ENCODE results near the gene PLXNA1.

Gene PLXNA1

GRCh38 chr3:127003175-127003555 lies 20.2 kb downstream of the PLXNA1 start:
- H2AFZ ChIP-seq (ENCODE audit: low read length), result no peak overlapping the region
- H4K20me1 ChIP-seq (ENCODE audit: insufficient read depth, low read length, poor library complexity, severe bottlenecking), result no peaks in the 10 kb centered on the region
- TF ChIP-seq CTCF (conservative IDR thresholded peaks at IDR 0.05; ENCODE audit: low read length) (no peak), EZH2phosphoT487 (IDR thresholded peaks at IDR 0.05; ENCODE audit: borderline replicate concordance) (no peak)
- no peaks in the 10 kb centered on the region for H3K79me2 ChIP-seq (ENCODE audit: insufficient read depth, low read length)
- no peaks in the 10 kb centered on the region for H3K9me3 ChIP-seq (ENCODE audit: insufficient read depth, low read depth, low read length)
- no peaks in the 10 kb centered on the region for H3K9me2 ChIP-seq (replicated peaks; ENCODE audit: low read depth, low read length)
- no peaks in the 10 kb centered on the region for H3K36me3 ChIP-seq (ENCODE audit: insufficient read depth, low read length)
- H3K4me2 ChIP-seq (ENCODE audit: low read depth, low read length, poor library complexity, severe bottlenecking), result no peak overlapping the region
- H3K4me1 ChIP-seq (ENCODE audit: insufficient read depth, low read length, poor library complexity, severe bottlenecking), result no peaks in the 10 kb centered on the region
- no peaks in the 10 kb centered on the region for H3F3A ChIP-seq (ENCODE audit: low read depth)
- no peak overlapping the region for H3K4me3 ChIP-seq (ENCODE audit: low read length, poor library complexity, severe bottlenecking)
- no peaks in the 10 kb centered on the region for H3K27me3 ChIP-seq (ENCODE audit: insufficient read depth, low read length, poor library complexity, severe bottlenecking)
- H3K9ac ChIP-seq (ENCODE audit: low read depth, low read length, poor library complexity, severe bottlenecking), result no peak overlapping the region

GRCh38 chr3:127003601-127004280 lies 20.8 kb downstream of the PLXNA1 start:
- Histone ChIP-seq H2AFZ (ENCODE audit: low read length) (no peak overlapping the region), H3K79me2 (ENCODE audit: insufficient read depth, low read length) (no peaks in the 10 kb centered on the region), H3K4me2 (ENCODE audit: low read depth, low read length, poor library complexity, severe bottlenecking) (no peak overlapping the region), H3K4me1 (ENCODE audit: insufficient read depth, low read length, poor library complexity, severe bottlenecking) (no peaks in the 10 kb centered on the region), H3F3A (ENCODE audit: low read depth) (no peaks in the 10 kb centered on the region), H3K4me3 (ENCODE audit: low read length, poor library complexity, severe bottlenecking) (no peak overlapping the region), H3K9me3 (ENCODE audit: insufficient read depth, low read depth, low read length) (no peaks in the 10 kb centered on the region), H3K9me2 (replicated peaks; ENCODE audit: low read depth, low read length) (no peaks in the 10 kb centered on the region), H3K36me3 (ENCODE audit: insufficient read depth, low read length) (no peaks in the 10 kb centered on the region), H3K27me3 (ENCODE audit: insufficient read depth, low read length, poor library complexity, severe bottlenecking) (no peaks in the 10 kb centered on the region), H3K9ac (ENCODE audit: low read depth, low read length, poor library complexity, severe bottlenecking) (no peak overlapping the region), H4K20me1 (ENCODE audit: insufficient read depth, low read length, poor library complexity, severe bottlenecking) (no peaks in the 10 kb centered on the region)
- TF ChIP-seq EZH2phosphoT487 (IDR thresholded peaks at IDR 0.05; ENCODE audit: borderline replicate concordance) (no peak), CTCF (conservative IDR thresholded peaks at IDR 0.05; ENCODE audit: low read length) (no peak)

GRCh38 chr3:127004641-127005397 lies 21.9 kb downstream of the PLXNA1 start:
- H3K4me3 ChIP-seq (ENCODE audit: low read length, poor library complexity, severe bottlenecking), result no peak overlapping the region
- H3K4me1 ChIP-seq (ENCODE audit: insufficient read depth, low read length, poor library complexity, severe bottlenecking), result no peaks in the 10 kb centered on the region
- H3K36me3 ChIP-seq (ENCODE audit: insufficient read depth, low read length), result no peaks in the 10 kb centered on the region
- no peak overlapping the region for H3K4me2 ChIP-seq (ENCODE audit: low read depth, low read length, poor library complexity, severe bottlenecking)
- H2AFZ ChIP-seq (ENCODE audit: low read length), result no peak overlapping the region
- no peaks in the 10 kb centered on the region for H3K27me3 ChIP-seq (ENCODE audit: insufficient read depth, low read length, poor library complexity, severe bottlenecking)
- H3K9me3 ChIP-seq (ENCODE audit: insufficient read depth, low read depth, low read length), result no peaks in the 10 kb centered on the region
- TF ChIP-seq CTCF (conservative IDR thresholded peaks at IDR 0.05; ENCODE audit: low read length) (no peak), EZH2phosphoT487 (IDR thresholded peaks at IDR 0.05; ENCODE audit: borderline replicate concordance) (no peak)
- no peaks in the 10 kb centered on the region for H3K79me2 ChIP-seq (ENCODE audit: insufficient read depth, low read length)
- H3F3A ChIP-seq (ENCODE audit: low read depth), result no peaks in the 10 kb centered on the region
- no peak overlapping the region for H3K9ac ChIP-seq (ENCODE audit: low read depth, low read length, poor library complexity, severe bottlenecking)
- H3K9me2 ChIP-seq (replicated peaks; ENCODE audit: low read depth, low read length), result no peaks in the 10 kb centered on the region
- H4K20me1 ChIP-seq (ENCODE audit: insufficient read depth, low read length, poor library complexity, severe bottlenecking), result no peaks in the 10 kb centered on the region

Data from Loucy (cell line).